Neuron (in vitro differentiated cells): ENCODE results near the gene MBTPS1.

Source experiments
- H2AFZ ChIP-seq: one replicate; pipeline ENCODE4 v1.6.1; 2013; ENCODE audit warnings: low read depth, mild to moderate bottlenecking, inconsistent platforms, low read length, moderate library complexity
- H3K27me3 ChIP-seq: one replicate; pipeline ENCODE4 v1.6.1; 2013; ENCODE audit warnings: low read length; ENCODE audit not compliant: insufficient read depth
- H3K36me3 ChIP-seq: one replicate; pipeline ENCODE4 v1.6.1; 2013; ENCODE audit warnings: low read length; ENCODE audit not compliant: insufficient read depth
- H3K4me1 ChIP-seq: one replicate; pipeline ENCODE4 v1.6.1; 2013; ENCODE audit warnings: low read length; ENCODE audit not compliant: insufficient read depth
- H3K4me3 ChIP-seq: 2 replicates; pipeline ENCODE4 v1.5.1; 2013; ENCODE audit warnings: mild to moderate bottlenecking, low read length, moderate library complexity
- H3K9me3 ChIP-seq: one replicate; pipeline ENCODE4 v1.6.1; 2013; ENCODE audit warnings: low read length

Gene MBTPS1

DNA sequence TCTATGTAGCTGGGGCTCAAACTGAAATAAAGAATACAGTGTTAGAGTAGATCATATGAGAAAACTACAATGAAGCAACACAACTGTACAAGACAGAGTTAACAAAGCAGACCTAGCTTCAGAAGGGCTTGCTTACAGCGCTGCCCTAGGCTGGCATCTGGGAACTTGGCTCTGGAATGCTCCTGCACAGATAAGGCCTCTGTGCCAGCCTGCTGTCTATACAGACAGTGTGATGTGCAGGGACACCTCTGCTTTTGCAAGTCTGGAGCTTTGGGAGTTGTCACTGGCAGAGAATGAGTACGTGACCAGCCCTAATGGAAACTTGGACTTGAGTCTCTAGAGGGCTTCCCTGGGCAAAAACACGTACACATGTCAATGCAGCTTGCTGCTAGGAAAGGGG lies 42.0 kb downstream of the MBTPS1 start:
- Histone ChIP-seq H3K27me3 (no peaks in the 10 kb centered on the region), H3K4me3 (no peak overlapping the region), H3K36me3 (peaks cover 59% of the 10 kb centered on the region), H2AFZ (no peak overlapping the region), H3K4me1 (no peaks in the 10 kb centered on the region), H3K9me3 (peaks cover 2% of the 10 kb centered on the region)

DNA sequence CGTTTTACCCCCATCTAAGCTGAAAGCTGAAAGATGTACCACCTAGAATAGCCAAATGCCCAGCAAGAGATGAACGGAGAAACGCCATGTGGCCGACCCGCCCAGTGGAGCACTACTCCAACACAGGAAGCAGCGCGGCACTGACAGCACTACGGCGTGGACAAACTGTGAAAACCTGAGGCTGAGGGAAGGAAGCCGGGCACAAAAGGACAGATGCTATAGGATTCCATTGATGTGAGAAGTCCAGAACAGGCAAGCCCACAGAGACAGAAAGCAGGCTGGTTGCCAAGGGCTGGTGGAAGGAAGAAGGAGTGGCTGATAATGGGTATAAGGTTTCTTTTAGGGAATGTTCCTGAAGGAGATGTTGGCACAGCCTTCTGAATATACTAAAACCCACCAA lies 44.7 kb downstream of the MBTPS1 start:
- no peak overlapping the region for H3K4me3 ChIP-seq
- no peaks in the 10 kb centered on the region for H3K4me1 ChIP-seq
- no peak overlapping the region for H2AFZ ChIP-seq
- no peaks in the 10 kb centered on the region for H3K9me3 ChIP-seq
- no peaks in the 10 kb centered on the region for H3K27me3 ChIP-seq
- peaks cover 69% of the 10 kb centered on the region for H3K36me3 ChIP-seq

DNA sequence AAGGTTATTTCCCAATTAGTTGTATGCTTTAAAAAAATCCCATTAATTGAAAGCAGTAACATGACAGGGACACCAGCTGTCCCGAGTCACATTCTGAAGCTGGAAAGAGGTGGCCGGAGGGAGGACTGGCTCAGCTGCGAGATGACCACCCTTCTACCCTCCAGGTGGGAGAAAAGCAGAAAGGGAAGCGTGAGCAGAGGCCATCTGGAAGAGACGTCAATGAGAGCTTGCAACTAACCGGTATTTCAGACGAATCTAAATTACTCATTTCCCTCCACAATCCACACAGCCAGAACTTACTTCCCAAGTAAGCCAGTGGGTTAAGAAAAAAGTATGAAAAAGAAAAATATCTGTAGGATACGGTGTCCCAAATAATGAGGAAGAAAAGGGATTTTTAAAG lies 45.6 kb downstream of the MBTPS1 start:
- H2AFZ ChIP-seq = no peak overlapping the region
- H3K4me3 ChIP-seq = no peak overlapping the region

DNA sequence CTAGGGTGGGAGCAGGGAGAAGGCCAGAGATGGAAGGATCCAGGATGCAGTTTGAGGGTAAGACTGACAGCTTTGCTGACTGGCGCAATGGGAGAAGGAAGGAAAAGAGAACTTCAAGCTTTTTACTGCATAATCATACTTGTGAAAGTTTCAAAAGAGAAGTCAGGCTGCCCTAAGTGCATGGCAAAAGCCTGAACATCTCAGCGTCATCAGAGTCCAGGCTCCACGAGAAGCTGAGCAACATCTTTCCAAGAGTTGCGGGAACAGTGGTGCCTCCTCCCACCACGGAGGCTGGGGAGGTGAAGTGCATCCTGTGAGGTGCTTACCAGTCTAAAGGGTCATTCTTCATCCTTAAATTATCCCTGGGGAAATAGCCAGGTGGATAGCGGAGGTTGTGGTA lies 47.2 kb downstream of the MBTPS1 start:
- Histone ChIP-seq H3K4me1 (no peaks in the 10 kb centered on the region), H3K27me3 (no peaks in the 10 kb centered on the region), H2AFZ (no peak overlapping the region), H3K36me3 (peaks cover 66% of the 10 kb centered on the region), H3K9me3 (no peaks in the 10 kb centered on the region), H3K4me3 (no peak overlapping the region)

More for the DNA sequence above, 45.6 kb downstream of the MBTPS1 start:
- H3K9me3 ChIP-seq = no peaks in the 10 kb centered on the region
- no peaks in the 10 kb centered on the region for H3K27me3 ChIP-seq
- no peaks in the 10 kb centered on the region for H3K4me1 ChIP-seq
- H3K36me3 ChIP-seq = peaks cover 74% of the 10 kb centered on the region

DNA sequence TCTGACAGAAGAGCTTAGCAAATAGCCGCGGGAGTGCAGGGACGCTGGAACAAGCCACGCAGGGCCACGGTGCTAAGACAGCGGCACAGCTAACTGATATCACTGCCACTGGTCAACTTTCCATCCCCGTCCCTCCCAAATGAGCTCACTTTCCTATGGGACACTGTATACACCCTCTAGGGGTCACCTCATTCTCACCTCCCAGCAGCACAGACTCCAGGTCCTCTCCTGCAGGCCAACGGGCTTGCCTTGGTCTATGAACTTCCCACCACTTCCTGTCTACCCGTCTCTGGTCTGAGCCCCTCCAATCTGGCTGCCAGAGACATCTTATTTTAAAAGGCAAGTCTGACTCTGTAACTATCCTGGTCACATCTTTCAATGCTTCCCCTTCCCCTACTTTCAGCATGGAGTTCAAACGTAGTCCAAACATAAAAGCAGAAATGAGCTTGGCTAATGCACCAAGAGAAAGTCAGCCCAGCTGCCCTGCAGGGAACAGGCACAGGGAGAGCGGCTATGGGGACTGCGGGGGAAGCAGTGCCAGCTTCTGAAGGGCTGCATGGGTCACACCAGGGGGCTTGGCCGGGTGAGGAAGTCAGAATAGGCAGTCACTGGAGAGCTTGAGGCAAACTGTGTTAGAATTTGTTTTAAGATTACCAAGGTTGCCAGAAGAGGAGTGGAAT lies 47.8 kb downstream of the MBTPS1 start:
- Histone ChIP-seq H3K9me3 (no peaks in the 10 kb centered on the region), H2AFZ (no peak overlapping the region), H3K4me3 (no peak overlapping the region), H3K27me3 (no peaks in the 10 kb centered on the region), H3K36me3 (peaks cover 64% of the 10 kb centered on the region), H3K4me1 (no peaks in the 10 kb centered on the region)

DNA sequence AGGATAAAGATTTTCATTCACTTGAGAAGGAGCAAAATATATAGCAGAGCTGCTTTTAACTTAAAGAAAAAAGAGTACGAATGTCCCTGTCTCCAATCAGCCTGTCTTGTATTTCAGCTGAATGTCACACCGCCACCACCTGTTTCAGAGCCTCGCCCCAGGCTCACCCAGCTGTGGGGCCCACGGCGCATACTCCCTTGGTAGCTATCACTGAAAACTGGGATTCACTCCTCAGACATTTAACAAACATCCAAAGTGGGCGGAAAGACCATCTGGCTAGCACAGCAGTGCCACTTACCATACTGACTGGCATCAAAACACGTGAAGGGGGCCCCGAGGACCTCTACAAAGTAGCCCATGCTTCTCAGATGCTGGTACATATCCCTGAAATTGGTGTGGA lies 48.7 kb downstream of the MBTPS1 start:
- no peaks in the 10 kb centered on the region for H3K4me1 ChIP-seq
- peaks cover 68% of the 10 kb centered on the region for H3K36me3 ChIP-seq
- no peak overlapping the region for H3K4me3 ChIP-seq
- H2AFZ ChIP-seq = no peak overlapping the region
- H3K9me3 ChIP-seq = no peaks in the 10 kb centered on the region
- no peaks in the 10 kb centered on the region for H3K27me3 ChIP-seq

DNA sequence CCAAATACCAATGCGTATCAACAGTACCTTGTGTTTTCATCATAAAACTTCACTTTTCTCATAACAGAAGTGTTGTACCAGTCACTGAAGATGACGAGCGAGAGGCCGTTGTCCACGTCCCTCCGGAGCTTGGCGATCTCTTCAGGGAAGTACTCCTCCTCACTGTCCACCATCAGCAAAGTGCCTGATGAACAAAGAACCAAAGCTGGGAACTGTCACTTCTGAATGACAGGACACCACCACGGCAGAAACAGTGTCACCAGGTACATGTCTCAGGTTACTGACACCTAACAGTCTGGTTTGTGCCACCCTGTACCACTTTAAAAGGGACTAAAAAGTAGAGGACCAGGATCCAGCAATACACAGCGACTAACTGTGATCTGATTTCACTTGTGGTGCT lies 49.1 kb downstream of the MBTPS1 start:
- peaks cover 68% of the 10 kb centered on the region for H3K36me3 ChIP-seq
- no peak overlapping the region for H2AFZ ChIP-seq
- no peak overlapping the region for H3K4me3 ChIP-seq
- no peaks in the 10 kb centered on the region for H3K9me3 ChIP-seq
- peaks cover under 1% of the 10 kb centered on the region for H3K4me1 ChIP-seq
- H3K27me3 ChIP-seq = no peaks in the 10 kb centered on the region

DNA sequence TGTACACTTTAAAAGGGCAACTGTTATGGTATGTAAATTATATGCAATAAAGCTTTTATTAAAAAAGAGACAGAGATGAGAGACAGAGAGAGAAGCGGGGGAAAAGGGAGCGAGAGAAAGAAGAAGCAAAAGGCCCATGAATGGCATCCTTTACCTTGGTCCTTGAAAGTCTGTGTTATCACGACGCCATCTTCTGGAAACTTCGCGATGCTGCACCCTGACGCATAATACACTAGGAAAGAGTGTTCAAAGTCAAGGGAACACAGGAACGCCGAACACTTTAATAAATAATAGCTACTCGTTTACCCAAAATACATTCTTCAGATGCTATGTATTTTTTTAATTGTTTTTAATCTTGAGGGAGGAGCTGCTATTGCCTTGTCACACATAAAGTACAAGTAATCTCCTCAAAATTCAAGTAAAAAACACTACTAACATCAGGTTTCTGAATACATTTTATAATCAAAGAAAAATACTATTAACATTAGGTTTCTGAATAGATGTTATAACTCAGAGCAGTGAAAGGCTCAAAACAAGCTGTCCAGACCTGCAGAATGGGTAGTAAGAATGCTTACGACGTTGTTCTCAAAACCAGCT lies 51.1 kb downstream of the MBTPS1 start:
- Histone ChIP-seq H3K4me1 (peaks cover 4% of the 10 kb centered on the region), H3K27me3 (no peaks in the 10 kb centered on the region), H3K9me3 (no peaks in the 10 kb centered on the region), H3K36me3 (peaks cover 69% of the 10 kb centered on the region), H3K4me3 (no peak overlapping the region), H2AFZ (no peak overlapping the region)

DNA sequence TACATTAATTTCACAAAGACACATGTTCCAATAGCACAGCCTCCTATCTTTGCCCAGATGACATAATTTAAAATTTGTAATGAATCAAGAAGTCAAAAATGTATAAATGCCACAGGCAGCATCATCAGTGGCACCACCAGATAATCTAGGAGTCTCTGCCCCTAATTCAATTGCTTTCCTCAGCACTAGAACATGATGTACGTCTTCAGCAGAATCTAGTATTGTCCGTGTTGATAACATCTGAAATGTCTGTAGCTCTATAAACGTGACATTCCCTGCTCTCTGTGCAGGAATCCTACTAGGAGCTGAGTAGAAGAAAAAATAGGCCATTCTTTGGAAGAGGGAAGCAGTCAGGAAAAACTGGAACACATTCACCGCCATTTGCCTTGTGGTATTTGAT lies 52.8 kb downstream of the MBTPS1 start:
- Histone ChIP-seq H3K9me3 (no peaks in the 10 kb centered on the region), H2AFZ (no peak overlapping the region), H3K27me3 (no peaks in the 10 kb centered on the region), H3K4me1 (peaks cover 4% of the 10 kb centered on the region), H3K36me3 (peaks cover 68% of the 10 kb centered on the region), H3K4me3 (no peak overlapping the region)

DNA sequence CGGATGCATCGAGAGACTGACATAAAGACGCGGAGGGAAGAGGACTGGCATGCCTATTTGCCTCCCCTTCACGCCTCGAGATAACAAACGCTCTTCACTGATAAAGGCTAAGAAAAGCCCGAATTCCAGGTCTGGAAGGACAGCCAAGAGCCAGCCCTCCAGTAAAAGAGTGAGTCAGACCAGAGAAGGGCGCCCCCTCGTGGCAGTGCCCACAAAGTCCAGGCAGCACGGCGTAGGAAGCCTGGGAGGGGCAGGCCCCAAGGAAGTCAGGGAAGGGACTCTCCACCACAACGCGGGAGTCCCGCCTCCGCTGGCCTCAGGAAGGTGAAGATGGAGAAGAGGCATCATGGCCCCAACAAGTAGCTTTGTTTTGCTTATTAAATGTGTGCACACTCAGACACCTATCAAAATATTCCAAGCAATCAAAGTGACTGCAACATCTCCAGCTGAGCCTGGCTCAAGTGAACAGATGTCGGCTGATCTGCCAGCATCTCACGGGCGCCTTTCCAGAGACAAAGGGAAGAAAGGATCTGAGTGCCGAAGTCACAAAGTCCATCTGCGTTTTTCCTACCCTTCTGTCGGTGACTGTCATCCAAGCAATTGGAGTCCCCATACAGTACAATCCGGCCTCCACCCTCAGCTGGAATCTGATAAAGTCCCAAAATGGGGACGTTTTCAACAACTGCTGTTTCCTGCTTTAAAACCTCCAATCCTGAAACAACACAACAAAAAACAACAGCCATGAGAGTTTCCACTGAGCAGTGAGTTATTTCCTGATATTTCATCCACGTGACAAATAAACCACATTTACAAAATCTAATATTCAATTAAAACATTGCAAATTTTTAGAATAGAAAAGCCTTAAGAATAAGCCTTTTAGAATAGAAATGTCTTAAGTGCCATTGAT lies 53.8 kb downstream of the MBTPS1 start:
- Histone ChIP-seq H3K27me3 (no peaks in the 10 kb centered on the region), H3K9me3 (no peaks in the 10 kb centered on the region), H3K4me3 (no peak overlapping the region), H2AFZ (no peak overlapping the region), H3K4me1 (peaks cover 4% of the 10 kb centered on the region), H3K36me3 (peaks cover 67% of the 10 kb centered on the region)

DNA sequence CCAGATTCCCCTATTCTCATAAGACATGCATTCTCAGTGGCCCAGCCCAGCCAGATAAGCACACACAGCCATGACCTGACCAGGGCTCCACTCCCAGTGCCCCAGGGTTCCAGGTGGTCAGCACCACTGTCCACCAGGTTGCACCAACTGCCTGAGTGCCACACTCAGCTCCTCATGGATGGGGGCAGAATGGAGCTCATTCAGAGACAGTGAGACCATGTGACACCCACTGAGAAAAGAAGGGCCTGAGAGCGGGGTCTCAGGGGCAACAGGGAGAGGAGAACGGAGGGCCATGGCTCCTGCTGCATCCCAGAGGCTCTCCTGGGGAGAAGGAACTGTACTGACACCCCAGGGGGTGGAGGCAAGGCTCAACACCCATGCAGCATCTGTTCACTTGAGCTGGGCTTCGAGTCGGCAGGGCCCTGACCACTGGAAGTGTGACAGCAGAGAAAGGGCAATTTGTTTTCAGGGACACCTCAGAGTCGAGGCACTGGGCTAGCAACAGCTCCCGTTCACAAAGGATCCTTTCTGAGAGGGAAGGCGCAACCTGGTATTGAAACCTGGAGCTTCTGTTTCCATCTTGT lies 55.4 kb downstream of the MBTPS1 start:
- Histone ChIP-seq H3K4me3 (no peak overlapping the region), H2AFZ (no peak overlapping the region), H3K4me1 (peaks cover 4% of the 10 kb centered on the region), H3K36me3 (peaks cover 67% of the 10 kb centered on the region), H3K27me3 (no peaks in the 10 kb centered on the region), H3K9me3 (no peaks in the 10 kb centered on the region)

DNA sequence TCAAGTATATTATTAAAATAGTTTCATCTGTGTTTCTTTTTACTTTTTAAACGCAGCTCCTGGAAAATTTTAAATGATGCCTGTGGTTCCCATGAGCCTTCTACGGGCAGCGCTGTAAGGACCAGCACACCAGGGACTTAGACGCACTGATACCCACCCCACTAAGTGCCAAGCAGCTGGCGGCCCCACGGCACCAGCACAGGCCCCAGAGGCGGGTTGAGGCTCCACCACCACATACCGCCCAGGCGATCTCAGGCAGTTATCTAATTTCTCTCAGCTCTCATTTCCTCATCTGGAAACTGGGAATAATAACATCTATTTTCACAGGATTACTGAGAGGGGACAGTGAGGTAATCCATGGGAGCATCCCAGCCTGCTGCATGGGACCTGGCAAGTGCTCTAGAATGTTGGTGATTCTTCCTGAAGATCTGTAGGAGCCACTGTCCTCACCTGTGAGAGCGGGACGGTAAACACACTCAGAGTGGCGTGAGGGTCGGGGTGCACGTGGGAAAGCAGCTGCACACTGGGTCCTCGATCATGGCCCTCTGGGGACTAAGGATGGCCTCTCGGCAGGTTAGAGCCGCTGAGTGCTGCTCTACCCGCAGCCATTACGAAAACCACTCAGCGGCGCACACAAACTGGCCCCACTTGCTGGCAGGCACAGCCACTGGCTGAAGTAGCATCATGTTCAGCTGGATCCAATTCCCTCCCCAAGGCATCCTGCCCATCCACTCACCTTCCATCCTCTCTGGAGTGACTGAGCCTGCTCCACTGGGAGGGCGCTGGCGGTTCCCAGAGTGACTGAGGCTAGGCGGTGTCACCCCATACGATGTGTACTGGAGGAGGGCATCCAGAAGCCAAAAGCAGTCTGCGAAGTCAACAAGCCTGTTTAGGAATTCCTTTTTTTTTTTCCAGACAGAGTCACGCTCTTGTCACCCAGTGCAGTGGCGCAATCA lies 56.5 kb downstream of the MBTPS1 start:
- Histone ChIP-seq H3K4me3 (no peak overlapping the region), H3K4me1 (peaks cover 4% of the 10 kb centered on the region), H2AFZ (no peak overlapping the region), H3K36me3 (peaks cover 74% of the 10 kb centered on the region), H3K27me3 (no peaks in the 10 kb centered on the region), H3K9me3 (no peaks in the 10 kb centered on the region)
